H1 (cell line): ENCODE data around the gene RPS6KA2. TPM values are rescaled to one million over a fixed set of nuclear protein-coding genes. Genes with fewer than 3 reads are reported as not detected.

Experiments
- CBX8 ChIP-seq: fragments of 300-800, 300-1000 bp; sonication (generic); IDR thresholded peaks from 2 replicates; pipeline ENCODE4 v1.7.1; 2016; ENCODE audit warnings: low read depth, low read length, borderline replicate concordance
- CHD7 ChIP-seq: fragments of 300-600 bp; sonication (generic); IDR thresholded peaks from 2 replicates; pipeline ENCODE4 v1.7.1; 2012; ENCODE audit warnings: low read length, moderate library complexity, mild to moderate bottlenecking, inconsistent platforms; ENCODE audit not compliant: insufficient replicate concordance
- JUND ChIP-seq: IDR thresholded peaks from 2 replicates; pipeline ENCODE4 v1.6.1; 2011; ENCODE audit warnings: mild to moderate bottlenecking, improper control_type of control experiment, low read length
- NANOG ChIP-seq: IDR thresholded peaks from 2 replicates; pipeline ENCODE4 v1.6.1; 2011; ENCODE audit warnings: low read length, low read depth, mild to moderate bottlenecking, inconsistent platforms; ENCODE audit not compliant: insufficient read depth, poor library complexity, severe bottlenecking
- POLR2A ChIP-seq, 2 experiments: IDR thresholded peaks; 1 replicate in 1 of 2; 2 replicates in 1 of 2; pipeline ENCODE4 v1.6.1; 2011; ENCODE audit warnings: low read depth in 2 of 2, low read length in 2 of 2, mild to moderate bottlenecking in 2 of 2; ENCODE audit errors: control extremely low read depth in 1 of 2
- RFX5 ChIP-seq: IDR thresholded peaks from 2 replicates; pipeline ENCODE4 v1.6.1; 2011; ENCODE audit warnings: low read depth, low read length, improper control_type of control experiment, borderline replicate concordance
- SIRT6 ChIP-seq: IDR thresholded peaks from one replicate; pipeline ENCODE4 v1.7.1; 2012; ENCODE audit warnings: low read length, inconsistent platforms
- SUZ12 ChIP-seq: fragments of 200-600 bp; sonication (generic); IDR thresholded peaks from 2 replicates; pipeline ENCODE4 v1.6.1; 2012; ENCODE audit warnings: mild to moderate bottlenecking, inconsistent platforms, low read length, moderate library complexity, mixed read lengths
- TAF1 ChIP-seq: IDR thresholded peaks from 2 replicates; pipeline ENCODE4 v1.6.1; 2011; ENCODE audit warnings: mild to moderate bottlenecking, low read depth, low read length
- polyA plus RNA-seq, 7 experiments: library from polyadenylated mRNA; depleted of rRNA in 3 of 7; stranded (reverse) in 5 of 7; unstranded in 2 of 7; fragments of >200 nt in 5 of 7; fragments of 200-250 nt in 2 of 7; gene quantifications; 1 replicate in 5 of 7; 2 replicates in 1 of 7; 4 replicates in 1 of 7; pipeline versions ENCODE4 v1.2.1 to v1.2.3, GENCODE V29; 2011 to 2013; ENCODE audit warnings: missing spikeins in 2 of 7, mixed read lengths in 2 of 7
- total RNA-seq: library from RNA; stranded (reverse); fragmentation: NEBNext Ultra II Directional; extraction: Animal tissue kit (Norgen Biotek cat#: 25700); gene quantifications from 2 replicates; pipeline ENCODE4 v1.2.1, GENCODE V29; 2021

Gene RPS6KA2
- total and polyA plus RNA-seq, 2 of the 8 experiments (the other 6 are each of a cell fraction or from before 2014, with no cell fraction given) = 8.8 to 25.7 TPM

GRCh38 chr6:166595949-166596348 lies 31.1 kb downstream of the RPS6KA2 start (continued):
- no peak for TF ChIP-seq CHD7
- TF ChIP-seq SIRT6 = no peak
- no peak for TF ChIP-seq TAF1
- no peak for TF ChIP-seq SUZ12
- no peak for TF ChIP-seq JUND
- TF ChIP-seq CBX8 = no peak
- TF ChIP-seq RFX5 = no peak
- TF ChIP-seq NANOG = no peak
- TF ChIP-seq POLR2A (IDR thresholded peaks at IDR 0.05; ENCODE audit: control extremely low read depth in 1 of 2, low read depth in 2 of 2, low read length in 2 of 2) = no peak
